ENCODE data around the gene CLEC4G. TPM values are rescaled to one million over a fixed set of nuclear protein-coding genes. Genes with fewer than 3 reads are reported as not detected.

Gene CLEC4G
- total RNA-seq, 2 donors from 2014 or later: not detected

DNA sequence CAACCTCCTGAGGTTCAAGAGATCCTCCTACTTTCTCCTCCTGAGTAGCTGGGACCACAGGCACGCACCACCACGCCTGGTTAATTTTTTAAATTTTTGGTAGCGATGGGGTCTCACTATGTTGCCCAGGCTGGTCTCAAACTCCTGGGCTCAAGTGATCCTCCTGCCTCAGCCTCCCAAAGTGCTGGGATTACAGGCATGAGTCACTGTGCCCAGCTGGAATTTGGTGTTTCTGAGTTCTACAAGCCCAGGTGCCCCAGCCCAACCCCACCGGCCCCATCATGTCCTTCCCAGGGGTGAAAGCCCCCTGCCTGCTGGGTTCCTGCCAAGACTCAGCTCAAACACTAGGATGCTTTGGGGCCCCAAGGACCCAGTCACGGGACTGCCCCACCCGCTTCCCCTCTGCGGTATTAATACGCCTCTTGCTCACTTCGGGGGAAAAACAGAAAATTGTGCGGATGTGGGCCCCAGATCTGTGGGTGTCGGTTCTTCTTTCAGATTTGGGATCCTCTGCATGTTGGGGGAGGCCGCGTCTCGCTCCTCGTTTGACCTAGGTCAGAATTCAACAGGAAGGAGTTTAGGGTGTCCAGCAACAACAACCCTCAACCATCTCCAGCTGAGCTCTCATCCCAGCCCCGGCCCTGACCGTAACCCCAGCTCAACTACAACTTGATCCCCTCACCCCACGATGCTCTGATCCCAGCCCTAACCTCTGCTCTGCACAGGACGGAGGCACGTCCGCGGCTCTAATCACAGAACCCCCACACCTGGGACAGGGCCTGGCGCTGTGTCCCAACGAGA is 26.3 kb downstream of the CLEC4G start:
- peaks cover 10% of the 10 kb centered on the region for H3K27me3 Mint-ChIP-seq (ENCODE audit: low read depth)
- H3K36me3 Mint-ChIP-seq (ENCODE audit: insufficient read depth in 2 of 2): no peaks in the 10 kb centered on the region
- H3K4me1 Mint-ChIP-seq (ENCODE audit: low read depth): peaks cover 39% of the 10 kb centered on the region
- peak; percentile 80 to 86 for DNase-seq
- peak overlapping the region; percentile 74 to 84 for H3K4me3 Mint-ChIP-seq
- peak overlapping the region; percentile 9 for H3K27ac Mint-ChIP-seq
- H3K9me3 Mint-ChIP-seq: no peaks in the 10 kb centered on the region
- peak; percentile 93 to 95 for ATAC-seq (replicated peaks in 1 of 2)

- Mint-ChIP-seq H3K27me3 (ENCODE audit: low read depth) (peaks cover 8% of the 10 kb centered on the region), H3K27ac (no peak overlapping the region), H3K9me3 (no peaks in the 10 kb centered on the region), H3K4me3 (no peak overlapping the region), H3K36me3 (ENCODE audit: insufficient read depth in 2 of 2) (no peaks in the 10 kb centered on the region), H3K4me1 (ENCODE audit: low read depth) (peaks cover 49% of the 10 kb centered on the region)
- DNase-seq: no peak
- no peak for ATAC-seq (replicated peaks in 1 of 2)
These were observed 27.4 kb downstream of the CLEC4G start for GRCh38 chr19:7704280-7705060.

- Mint-ChIP-seq H3K4me3 (no peak overlapping the region), H3K27ac (no peak overlapping the region), H3K36me3 (ENCODE audit: insufficient read depth in 2 of 2) (no peaks in the 10 kb centered on the region), H3K27me3 (ENCODE audit: low read depth) (peaks cover 5% of the 10 kb centered on the region), H3K9me3 (no peaks in the 10 kb centered on the region), H3K4me1 (ENCODE audit: low read depth) (peaks cover 60% of the 10 kb centered on the region)
- DNase-seq: no peak
- no peak for ATAC-seq (replicated peaks in 1 of 2)
These were observed 28.6 kb downstream of the CLEC4G start for GRCh38 chr19:7703332-7703731.

GRCh38 chr19:7701654-7702457 is 30.1 kb downstream of the CLEC4G start, which contains the start of gene FCER2:
Gene FCER2 (minus strand): TSS chr19:7702131. CDS start chr19:7699760, 2,371 bp downstream.
- H3K4me3 Mint-ChIP-seq: no peak within 1 kb of the TSS
- peaks cover 5% of the 10 kb centered on the region for H3K27me3 Mint-ChIP-seq (ENCODE audit: low read depth)
- no peak for ATAC-seq (replicated peaks in 1 of 2)
- no peak for DNase-seq
- no peaks in the 10 kb centered on the region for H3K9me3 Mint-ChIP-seq
- no peaks in the 10 kb centered on the region for H3K36me3 Mint-ChIP-seq (ENCODE audit: insufficient read depth in 2 of 2)
- H3K4me1 Mint-ChIP-seq (ENCODE audit: low read depth): peaks cover 59% of the 10 kb centered on the region
- H3K27ac Mint-ChIP-seq: no peak within 1 kb of the TSS

- ATAC-seq (replicated peaks in 1 of 2) (no peak), DNase-seq (no peak)
- Mint-ChIP-seq H3K9me3 (no peaks in the 10 kb centered on the region), H3K27ac (no peak overlapping the region), H3K4me1 (ENCODE audit: low read depth) (peaks cover 52% of the 10 kb centered on the region), H3K4me3 (no peak overlapping the region), H3K27me3 (ENCODE audit: low read depth) (peaks cover 10% of the 10 kb centered on the region), H3K36me3 (ENCODE audit: insufficient read depth in 2 of 2) (no peaks in the 10 kb centered on the region)
These were observed 30.8 kb downstream of the CLEC4G start for GRCh38 chr19:7701049-7701653.

DNA sequence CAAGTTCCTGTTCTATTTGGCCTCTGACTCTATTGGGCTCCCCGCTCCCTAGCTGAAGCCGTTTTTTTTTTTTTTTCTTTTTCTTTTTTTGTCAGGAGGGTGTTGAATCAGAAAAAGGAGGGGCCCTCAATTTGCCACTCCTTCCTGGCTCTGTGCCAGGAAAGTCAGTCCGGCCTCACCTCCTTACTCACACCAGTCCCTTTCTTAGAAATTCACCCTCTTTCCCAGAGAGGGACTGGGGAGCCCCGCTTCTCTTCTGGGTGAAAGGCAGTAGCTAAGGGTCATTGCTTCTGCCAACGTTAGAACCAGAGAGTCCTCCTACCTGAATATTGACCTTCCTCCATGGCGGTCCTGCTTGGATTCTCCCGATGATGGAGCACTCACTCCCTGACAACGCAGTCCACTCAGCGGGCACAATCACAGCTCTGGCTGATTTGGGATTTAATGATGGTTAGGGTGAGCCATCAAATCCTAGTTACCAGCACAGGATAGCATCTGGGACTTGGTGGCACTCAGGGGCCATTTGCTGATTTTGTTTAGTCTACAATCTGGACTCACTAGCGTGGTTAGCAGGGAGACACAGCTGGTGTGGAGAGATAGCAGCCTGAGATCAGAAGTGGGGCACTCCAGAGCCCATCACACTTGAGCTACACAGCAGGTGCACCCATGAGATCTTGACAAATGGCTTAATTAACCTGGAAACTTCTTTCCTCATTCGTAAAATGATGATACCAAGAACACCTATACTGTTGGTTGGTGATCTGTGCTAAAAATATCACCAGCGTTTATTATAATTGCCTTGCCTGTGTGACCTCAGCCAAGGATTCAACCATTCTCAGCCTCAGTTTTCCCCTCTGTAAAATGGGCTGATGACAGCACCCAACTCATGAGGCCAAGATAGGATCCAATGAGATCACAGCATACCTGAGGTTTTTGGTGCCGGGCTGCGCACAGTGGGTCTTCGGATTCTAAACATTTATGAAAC is 32.2 kb downstream of the CLEC4G start:
- DNase-seq (peak; percentile 79 to 80), ATAC-seq (replicated peaks in 1 of 2) (peak; percentile 94 to 97)
- Mint-ChIP-seq H3K27me3 (ENCODE audit: low read depth) (peaks cover 10% of the 10 kb centered on the region), H3K27ac (peak overlapping the region; percentile 73), H3K4me3 (peak overlapping the region; percentile 68 to 80), H3K9me3 (no peaks in the 10 kb centered on the region), H3K4me1 (ENCODE audit: low read depth) (peaks cover 38% of the 10 kb centered on the region), H3K36me3 (ENCODE audit: insufficient read depth in 2 of 2) (no peaks in the 10 kb centered on the region)

GRCh38 chr19:7699003-7699402 is 32.9 kb downstream of the CLEC4G start:
- ATAC-seq (replicated peaks in 1 of 2): peak; percentile 2 to 15
- no peaks in the 10 kb centered on the region for H3K9me3 Mint-ChIP-seq
- no peak for DNase-seq
- H3K36me3 Mint-ChIP-seq (ENCODE audit: insufficient read depth in 2 of 2): no peaks in the 10 kb centered on the region
- peak overlapping the region; percentile 68 to 80 for H3K4me3 Mint-ChIP-seq
- peaks cover 10% of the 10 kb centered on the region for H3K27me3 Mint-ChIP-seq (ENCODE audit: low read depth)
- H3K4me1 Mint-ChIP-seq (ENCODE audit: low read depth): peaks cover 33% of the 10 kb centered on the region
- peak overlapping the region; percentile 73 for H3K27ac Mint-ChIP-seq

DNA sequence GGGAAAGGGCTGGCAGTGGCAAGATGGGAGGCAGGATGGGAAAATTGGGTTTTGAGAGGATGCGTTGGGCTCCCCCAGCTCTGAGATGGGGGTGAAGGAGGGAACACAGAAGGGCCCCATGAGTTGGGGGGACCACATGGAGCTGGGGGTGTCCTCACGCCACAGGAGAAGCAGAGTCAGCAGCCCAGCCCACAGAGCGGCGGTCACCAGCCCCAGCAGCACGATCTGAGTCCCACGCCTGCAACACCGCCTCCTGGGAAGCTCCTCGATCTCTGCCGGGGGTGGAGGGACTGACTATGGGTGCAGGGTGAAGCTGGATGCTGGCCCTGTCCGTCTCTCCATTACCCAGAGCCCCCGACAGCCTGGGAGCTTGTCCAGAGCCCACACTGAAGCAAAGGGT is 33.3 kb downstream of the CLEC4G start:
- ATAC-seq (replicated peaks in 1 of 2) (no peak), DNase-seq (no peak)
- peaks cover 10% of the 10 kb centered on the region for H3K27me3 Mint-ChIP-seq (ENCODE audit: low read depth)
- no peaks in the 10 kb centered on the region for H3K9me3 Mint-ChIP-seq
- no peaks in the 10 kb centered on the region for H3K36me3 Mint-ChIP-seq (ENCODE audit: insufficient read depth in 2 of 2)
- peaks cover 29% of the 10 kb centered on the region for H3K4me1 Mint-ChIP-seq (ENCODE audit: low read depth)
- peak overlapping the region in 1 of 2 donors; percentile 80 for H3K4me3 Mint-ChIP-seq
- no peak overlapping the region for H3K27ac Mint-ChIP-seq

GRCh38 chr19:7697721-7698287 is 34.1 kb downstream of the CLEC4G start:
- Mint-ChIP-seq H3K4me3 (no peak overlapping the region), H3K9me3 (no peaks in the 10 kb centered on the region)
- DNase-seq: no peak

DNA sequence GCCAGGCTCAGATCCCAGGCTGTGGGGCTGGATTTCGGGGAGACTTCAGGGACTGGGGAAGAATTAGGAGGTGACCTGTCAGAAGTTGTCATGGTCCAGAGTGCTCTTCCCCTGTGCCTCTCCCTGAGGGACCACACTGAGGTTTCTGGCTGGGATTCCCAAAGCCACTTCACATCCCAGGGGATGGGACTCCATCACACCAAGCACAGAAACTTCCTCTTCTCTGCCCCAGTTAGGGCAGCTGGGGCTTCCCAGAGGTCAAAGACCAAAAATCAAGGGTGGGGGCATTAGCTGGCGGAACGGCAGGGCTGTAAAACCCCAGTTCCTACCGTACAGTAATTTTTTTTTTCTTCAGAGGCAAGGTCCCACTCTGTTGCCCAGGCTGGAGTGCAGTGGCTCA is 37.4 kb downstream of the CLEC4G start:
- Mint-ChIP-seq H3K27ac (no peak overlapping the region), H3K4me3 (no peak overlapping the region), H3K9me3 (no peaks in the 10 kb centered on the region), H3K27me3 (ENCODE audit: low read depth) (peaks cover 6% of the 10 kb centered on the region), H3K4me1 (ENCODE audit: low read depth) (peaks cover 13% of the 10 kb centered on the region), H3K36me3 (ENCODE audit: insufficient read depth in 2 of 2) (no peaks in the 10 kb centered on the region)
- ATAC-seq (replicated peaks in 1 of 2) (no peak), DNase-seq (no peak)

More at GRCh38 chr19:7697721-7698287, 34.1 kb downstream of the CLEC4G start:
- Mint-ChIP-seq H3K27me3 (ENCODE audit: low read depth) (peaks cover 10% of the 10 kb centered on the region), H3K27ac (no peak overlapping the region), H3K4me1 (ENCODE audit: low read depth) (peaks cover 26% of the 10 kb centered on the region), H3K36me3 (ENCODE audit: insufficient read depth in 2 of 2) (no peaks in the 10 kb centered on the region)
- no peak for ATAC-seq (replicated peaks in 1 of 2)

DNA sequence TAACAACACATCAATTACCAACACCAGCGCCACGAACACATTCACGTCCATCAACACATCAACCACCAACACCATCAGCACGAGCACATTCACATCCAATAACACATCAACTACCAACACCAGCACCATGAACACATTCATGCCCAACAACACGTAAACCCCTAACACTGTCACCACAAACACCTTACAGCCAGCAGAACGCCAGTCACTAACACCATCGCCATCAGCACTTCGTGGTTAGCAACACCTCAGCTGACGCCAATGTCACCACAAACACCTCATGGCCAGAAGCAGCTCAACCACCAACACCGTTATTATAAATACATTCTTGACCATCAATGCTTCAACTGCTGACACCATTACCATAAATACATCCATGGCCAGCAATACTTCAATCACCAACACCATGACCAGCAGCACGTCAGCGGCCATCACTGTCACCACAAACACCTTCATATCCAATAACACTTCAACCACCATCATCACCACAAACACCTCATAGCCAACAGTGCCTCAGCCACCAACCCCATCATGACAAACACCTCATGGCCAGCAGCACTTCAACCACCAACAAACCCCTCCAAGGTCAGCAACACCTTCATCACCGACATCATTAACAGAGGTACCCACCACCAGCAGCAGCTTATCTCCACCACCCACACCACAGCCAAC is 39.4 kb downstream of the CLEC4G start:
- H3K4me3 Mint-ChIP-seq: no peak overlapping the region
- no peaks in the 10 kb centered on the region for H3K36me3 Mint-ChIP-seq (ENCODE audit: insufficient read depth in 2 of 2)
- ATAC-seq (replicated peaks in 1 of 2): peak; percentile 37 to 42
- H3K27me3 Mint-ChIP-seq (ENCODE audit: low read depth): peaks cover 6% of the 10 kb centered on the region
- no peaks in the 10 kb centered on the region for H3K4me1 Mint-ChIP-seq (ENCODE audit: low read depth)
- H3K27ac Mint-ChIP-seq: no peak overlapping the region
- no peaks in the 10 kb centered on the region for H3K9me3 Mint-ChIP-seq
- DNase-seq: peak in 1 of 2 donors; percentile 21
